ENCODE data around the gene DSP.
A peak's percentile ranks its signal among the peaks of the same experiment; 100 is the strongest.

Gene DSP, protein sequence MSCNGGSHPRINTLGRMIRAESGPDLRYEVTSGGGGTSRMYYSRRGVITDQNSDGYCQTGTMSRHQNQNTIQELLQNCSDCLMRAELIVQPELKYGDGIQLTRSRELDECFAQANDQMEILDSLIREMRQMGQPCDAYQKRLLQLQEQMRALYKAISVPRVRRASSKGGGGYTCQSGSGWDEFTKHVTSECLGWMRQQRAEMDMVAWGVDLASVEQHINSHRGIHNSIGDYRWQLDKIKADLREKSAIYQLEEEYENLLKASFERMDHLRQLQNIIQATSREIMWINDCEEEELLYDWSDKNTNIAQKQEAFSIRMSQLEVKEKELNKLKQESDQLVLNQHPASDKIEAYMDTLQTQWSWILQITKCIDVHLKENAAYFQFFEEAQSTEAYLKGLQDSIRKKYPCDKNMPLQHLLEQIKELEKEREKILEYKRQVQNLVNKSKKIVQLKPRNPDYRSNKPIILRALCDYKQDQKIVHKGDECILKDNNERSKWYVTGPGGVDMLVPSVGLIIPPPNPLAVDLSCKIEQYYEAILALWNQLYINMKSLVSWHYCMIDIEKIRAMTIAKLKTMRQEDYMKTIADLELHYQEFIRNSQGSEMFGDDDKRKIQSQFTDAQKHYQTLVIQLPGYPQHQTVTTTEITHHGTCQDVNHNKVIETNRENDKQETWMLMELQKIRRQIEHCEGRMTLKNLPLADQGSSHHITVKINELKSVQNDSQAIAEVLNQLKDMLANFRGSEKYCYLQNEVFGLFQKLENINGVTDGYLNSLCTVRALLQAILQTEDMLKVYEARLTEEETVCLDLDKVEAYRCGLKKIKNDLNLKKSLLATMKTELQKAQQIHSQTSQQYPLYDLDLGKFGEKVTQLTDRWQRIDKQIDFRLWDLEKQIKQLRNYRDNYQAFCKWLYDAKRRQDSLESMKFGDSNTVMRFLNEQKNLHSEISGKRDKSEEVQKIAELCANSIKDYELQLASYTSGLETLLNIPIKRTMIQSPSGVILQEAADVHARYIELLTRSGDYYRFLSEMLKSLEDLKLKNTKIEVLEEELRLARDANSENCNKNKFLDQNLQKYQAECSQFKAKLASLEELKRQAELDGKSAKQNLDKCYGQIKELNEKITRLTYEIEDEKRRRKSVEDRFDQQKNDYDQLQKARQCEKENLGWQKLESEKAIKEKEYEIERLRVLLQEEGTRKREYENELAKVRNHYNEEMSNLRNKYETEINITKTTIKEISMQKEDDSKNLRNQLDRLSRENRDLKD (N-terminal part only)

DNA sequence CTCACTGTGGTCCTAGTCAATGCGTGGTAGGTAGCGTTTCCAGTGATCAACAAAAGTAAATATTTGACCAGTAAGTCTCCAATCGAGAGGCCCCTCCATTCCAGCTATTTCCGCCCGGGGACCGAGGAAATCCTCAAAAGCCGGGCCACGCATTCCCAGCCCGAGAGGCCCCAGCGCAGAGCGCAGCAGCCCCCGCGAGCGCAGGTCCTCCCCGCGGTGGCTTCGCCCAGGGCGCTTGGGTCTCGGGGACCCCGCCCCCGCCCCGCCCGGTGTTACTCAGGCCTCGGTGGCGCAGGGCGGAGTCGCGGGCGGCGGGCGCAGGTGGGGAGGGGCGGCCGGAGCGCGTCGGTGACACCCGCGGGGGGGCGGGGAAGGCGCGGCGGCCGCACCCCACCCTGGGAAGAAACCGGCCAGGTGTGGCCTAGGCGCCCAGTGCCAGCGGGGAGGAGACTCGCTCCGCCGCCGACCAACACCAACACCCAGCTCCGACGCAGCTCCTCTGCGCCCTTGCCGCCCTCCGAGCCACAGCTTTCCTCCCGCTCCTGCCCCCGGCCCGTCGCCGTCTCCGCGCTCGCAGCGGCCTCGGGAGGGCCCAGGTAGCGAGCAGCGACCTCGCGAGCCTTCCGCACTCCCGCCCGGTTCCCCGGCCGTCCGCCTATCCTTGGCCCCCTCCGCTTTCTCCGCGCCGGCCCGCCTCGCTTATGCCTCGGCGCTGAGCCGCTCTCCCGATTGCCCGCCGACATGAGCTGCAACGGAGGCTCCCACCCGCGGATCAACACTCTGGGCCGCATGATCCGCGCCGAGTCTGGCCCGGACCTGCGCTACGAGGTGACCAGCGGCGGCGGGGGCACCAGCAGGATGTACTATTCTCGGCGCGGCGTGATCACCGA, at the start of gene DSP:
DSP (plus strand) TSS at position 497 of the 890 bp plus-strand sequence; CDS start at position 742, 245 bp downstream.
- peak in 1 of 2 experiments; percentile 46 for DNase-seq

DNA sequence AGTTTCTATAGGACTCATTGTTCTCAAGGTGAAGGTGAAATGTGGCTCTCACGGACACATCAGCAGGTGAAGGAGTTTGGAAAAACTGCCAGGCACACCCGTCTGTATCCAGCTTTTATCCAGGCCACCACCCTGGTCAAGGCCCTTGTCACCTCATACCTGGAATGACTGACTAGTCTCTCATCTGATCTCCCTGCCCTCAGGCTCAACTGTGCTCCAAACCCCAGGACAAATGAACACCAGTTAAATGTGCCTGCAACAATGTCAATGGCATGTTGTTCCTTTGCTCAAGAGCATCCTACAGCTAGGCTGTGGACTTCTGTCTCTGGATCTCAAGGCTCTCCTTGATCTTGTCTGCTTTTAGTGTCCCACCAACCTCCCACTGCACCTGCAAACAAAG, 47.6 kb upstream of the DSP start:
- DNase-seq = no peak

DNA sequence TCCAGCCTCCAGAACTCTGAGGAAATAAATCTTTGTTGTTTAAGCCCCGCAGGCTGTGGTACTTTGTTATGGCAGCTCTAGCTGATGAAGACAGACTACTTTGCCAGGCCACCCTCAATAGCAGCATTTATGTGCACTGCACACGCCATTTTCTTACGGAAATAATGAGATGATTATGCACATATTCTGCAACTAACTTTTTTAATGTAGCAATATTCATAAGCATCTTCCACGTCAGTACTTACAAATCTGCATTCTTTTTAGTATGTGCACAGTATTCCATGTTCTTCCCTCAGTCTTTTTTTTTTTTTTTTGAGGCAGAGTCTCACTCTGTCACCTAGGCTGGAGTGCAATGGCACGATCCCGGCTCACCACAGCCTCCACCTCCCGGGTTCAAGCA, 46.8 kb upstream of the DSP start:
- no peak for DNase-seq

DNA sequence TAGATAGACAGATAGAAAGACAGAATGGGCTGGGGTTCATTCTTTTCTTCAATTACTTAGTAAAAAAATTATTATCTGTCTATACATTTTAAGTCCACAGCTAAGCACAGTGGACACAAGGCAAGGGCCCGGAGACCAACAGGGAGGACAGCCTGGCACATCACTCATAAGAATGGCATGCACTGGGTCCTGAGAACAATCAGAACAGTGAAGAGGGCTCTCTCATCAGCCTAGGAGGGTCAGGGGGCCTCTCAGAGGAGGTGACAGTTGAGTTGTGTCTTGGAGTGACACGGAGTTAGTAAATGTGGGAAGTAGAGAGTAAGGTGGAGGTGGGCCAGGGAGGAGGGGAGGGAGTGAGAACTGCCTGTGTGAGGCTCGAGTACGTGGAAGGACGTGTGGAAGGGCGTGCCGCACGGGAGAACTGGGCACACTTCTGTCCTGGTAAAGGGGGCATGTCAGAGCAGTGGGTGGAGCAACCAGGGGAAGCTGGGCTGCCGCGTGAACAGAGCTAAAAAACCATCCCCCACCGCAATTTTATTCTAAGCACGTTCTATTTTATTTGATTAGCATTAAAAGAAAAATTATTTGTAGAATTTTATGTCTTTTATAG, 45.1 kb upstream of the DSP start:
- DNase-seq = no peak

DNA sequence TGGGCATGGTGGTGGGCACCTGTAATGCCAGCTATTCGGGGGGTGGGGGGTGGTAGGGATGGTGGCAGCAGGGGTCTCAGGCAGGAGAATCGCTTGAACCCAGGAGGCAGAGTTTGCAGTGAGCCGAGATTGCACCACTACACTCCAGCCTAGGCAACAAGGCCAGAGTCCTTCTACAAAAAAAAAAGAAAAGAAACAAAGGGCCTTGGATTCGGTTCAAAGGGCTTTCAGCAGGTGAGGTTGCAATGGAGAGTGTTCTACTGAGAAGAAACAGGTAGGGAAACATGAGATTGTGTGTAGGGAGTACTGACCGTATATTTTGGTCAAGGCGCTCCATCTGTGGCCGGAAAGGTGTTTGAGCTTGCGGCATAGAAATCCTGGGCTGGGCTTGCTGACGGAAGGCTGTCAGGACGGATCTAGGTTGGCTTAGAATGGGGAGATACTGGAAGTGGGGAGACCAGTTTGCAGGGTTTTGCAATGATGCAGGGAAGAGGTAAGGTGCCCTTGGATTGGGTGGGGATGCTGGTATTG, 40.7 kb upstream of the DSP start:
- DNase-seq = no peak

DNA sequence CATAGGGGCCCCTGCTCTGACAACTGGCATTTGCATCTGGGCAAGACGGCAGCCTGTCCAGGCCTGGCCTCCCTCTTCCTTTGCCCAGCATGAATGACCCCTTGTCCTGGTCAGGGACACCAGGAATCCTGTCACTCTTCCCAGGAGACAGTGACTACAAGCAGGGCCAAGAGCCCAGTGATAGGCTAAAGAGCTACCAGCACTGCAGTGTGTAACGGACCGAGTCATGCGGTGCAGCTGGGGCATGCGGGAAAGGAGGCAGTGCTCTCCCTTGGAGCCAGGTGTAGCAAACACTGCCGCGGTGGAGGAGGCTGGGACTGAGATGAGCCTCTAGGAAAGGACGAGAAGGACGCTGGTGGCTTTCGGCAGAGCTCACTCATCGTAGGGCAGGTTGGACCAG, 38.7 kb upstream of the DSP start:
- no peak for DNase-seq

DNA sequence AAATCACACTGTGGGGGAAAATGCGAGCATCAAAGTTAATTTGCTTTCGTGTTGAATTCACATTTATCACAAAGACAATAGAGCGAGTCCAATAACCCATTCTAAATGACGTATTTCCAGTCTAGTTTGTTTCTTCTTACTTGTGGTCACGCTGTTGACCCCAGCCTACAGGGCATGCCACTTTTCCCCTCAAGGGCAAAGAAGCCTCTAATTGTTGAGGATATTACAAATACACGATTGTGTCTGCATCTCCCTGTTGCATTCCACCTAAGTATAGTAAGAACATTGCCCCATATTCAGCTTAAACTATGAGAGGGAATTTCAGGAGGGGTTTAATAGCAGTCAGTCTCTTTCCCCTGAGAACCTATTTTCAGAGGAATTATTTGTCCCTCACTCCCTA, 37.4 kb upstream of the DSP start:
- DNase-seq = no peak

DNA sequence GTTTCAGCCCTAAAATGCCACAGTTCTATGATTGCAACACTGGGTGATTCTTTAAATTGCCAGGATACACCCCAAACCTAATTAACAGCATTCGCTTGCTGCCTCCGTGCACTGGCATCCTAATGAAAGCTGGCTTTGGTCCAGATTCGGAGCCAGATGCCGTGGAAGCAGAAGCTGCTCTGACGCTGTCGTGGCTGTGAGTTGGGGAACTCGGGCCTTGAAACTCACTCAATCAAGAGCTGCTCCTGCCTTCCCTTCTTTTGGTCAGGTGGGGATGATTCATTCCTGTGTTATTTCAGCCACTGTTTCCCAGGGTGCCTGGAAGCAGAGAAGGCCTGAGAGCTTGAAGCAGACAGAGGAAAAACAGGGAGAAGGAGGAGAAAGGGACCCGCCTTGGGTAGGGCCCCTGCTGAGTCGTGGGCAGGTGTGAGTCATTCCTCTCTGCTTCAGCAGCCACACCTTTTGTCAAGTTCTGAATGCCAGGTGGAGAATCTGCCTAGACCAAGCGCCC, 36.2 kb upstream of the DSP start:
- peak; percentile 9 to 50 for DNase-seq

DNA sequence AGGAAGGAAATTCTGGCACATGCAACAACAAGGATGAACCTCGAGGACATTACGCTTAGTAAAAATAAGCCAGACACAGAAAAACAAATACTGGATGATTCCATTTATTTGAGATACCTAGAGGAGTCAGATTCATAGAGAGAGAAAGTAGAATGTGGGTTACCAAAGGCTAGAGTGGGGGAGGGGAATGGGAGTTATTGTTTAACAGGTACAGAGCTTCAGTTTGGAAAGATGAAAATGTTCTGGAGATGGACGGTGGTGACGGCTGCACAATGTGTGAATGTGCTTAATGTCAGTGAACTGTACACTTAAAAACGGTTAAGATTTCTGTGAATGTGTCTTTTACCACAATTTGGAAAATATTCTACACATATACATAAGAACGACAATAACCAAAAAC, 33.9 kb upstream of the DSP start:
- no peak for DNase-seq

DNA sequence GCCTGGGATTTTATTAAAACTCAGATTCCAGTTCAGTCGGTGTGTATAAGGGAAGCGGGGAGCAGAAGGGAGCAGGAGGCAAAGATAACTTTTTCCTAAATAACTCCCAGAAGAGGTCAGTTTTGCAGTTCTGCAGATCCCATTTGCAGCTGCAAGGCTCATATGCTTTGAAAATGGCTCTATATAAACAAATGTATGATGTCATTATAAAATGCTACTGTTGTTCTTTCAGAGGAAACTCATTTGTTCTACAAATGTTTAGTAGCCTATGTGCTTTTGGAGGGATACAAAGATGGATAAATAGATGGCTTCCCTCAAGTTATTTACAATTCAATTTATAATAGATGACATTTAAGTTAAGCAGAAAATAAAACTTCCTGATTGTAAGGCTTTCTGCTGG, 29.2 kb upstream of the DSP start:
- no peak for DNase-seq

DNA sequence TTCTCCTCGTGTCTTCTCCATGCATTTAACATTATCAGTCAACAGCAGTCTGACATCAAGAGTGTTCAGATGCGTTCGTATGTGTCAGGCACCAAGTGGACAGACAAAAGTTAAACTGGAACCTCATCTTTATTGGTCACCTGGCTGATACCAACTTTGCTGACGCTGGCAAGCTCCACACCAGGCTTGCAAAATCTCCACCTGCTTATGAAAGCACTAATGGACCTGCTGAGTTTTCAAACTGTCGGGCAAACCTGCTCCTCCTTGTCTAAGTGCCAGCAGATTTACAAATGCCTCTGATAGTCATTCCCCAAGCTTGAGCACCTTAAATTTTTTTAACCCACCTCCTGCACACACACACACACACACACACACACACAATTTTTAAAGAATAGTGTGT, 27.9 kb upstream of the DSP start:
- no peak for DNase-seq

DNA sequence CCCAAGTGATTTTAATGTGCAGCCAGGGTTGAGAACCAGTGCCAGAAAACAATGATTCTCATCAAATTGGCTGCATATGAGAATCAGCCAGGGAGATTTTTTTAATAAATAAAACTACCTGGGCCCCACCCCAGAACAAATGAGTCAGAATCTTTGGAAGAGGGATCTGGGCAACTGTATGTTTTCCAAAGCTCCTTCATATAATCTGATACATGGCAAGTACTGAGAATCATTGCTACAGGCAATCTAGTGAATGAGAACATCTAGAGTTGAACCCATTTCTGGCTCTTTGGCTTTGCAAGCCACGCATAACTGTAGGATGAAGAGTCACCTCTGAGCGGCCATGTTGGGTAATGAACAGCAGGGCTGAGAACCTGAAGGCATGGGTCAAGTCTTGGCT, 26.1 kb upstream of the DSP start:
- no peak for DNase-seq

DNA sequence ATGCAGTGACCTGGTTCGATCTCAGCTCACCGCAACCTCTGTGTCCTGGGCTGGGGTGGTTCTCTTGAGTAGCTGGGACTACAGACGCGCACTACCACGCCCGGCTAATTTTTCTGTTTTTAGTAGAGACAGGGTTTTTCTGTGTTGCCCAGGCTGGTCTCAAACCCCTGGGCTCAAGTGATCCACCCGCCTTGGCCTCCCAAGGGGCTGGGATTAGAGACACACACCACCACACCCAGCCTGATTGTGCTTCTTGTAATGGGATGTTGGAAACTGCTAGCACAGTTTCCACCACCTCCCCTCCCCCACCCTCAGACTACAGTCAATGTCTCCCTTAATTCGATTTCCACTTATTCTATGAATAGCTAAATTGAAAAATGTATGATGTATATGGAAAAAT, 22.6 kb upstream of the DSP start:
- no peak for DNase-seq

DNA sequence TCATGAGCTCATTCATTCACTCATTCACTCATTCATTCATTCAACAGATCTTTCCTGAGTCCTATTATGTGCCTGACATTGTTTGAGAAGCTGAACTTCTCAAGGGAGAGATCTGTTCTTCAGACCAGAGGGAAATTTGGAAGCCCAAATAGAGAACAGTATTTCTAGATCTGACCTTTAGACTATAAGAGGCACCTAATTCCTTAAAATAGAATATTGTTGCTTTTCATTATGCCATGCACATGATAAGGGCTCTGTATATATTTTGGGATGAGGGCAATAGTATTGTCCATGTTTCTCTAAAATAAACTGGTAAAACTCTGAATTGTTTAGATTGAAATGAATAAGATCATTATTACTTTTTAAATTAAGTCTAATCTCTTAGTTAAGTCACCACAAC, 18.6 kb upstream of the DSP start:
- DNase-seq = no peak

DNA sequence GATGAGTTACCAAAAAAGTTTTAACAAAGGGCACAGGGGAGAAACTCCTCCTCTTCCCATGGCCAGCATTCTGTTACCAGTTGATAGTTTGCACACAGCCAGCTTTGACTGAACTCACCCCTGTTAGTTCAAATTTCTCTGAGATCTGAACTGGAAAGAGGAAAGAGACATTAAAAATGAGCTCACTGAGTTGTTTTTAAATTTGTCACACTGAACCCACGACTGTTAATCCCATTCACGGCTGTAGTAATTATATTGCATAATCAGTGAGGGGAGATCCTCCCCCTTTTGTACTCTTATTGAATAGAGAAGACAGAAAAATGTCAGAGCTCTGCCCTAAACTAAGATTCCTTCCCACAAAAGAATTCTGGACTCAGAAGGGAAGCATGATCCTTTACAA, 17.5 kb upstream of the DSP start:
- DNase-seq = no peak

DNA sequence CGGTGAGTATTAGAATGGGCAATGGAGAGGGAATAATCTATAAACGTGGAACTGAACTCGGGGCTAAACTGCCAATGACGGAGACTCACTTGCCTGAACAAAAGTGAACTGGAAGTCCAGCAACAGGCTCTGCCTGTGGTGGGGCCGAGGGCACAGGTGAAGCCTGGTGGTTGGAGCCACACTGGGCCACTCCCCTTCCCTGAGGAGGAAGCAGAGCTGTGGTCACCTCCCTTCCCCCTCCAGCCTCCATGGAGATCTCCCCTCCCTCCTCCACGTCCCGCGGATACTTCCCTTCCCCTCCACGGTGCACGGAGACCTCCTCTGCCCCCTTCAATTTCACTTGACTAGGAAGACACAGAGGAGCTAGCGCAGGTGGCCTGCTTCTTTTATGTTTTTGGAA, 14.7 kb upstream of the DSP start:
- no peak for DNase-seq

DNA sequence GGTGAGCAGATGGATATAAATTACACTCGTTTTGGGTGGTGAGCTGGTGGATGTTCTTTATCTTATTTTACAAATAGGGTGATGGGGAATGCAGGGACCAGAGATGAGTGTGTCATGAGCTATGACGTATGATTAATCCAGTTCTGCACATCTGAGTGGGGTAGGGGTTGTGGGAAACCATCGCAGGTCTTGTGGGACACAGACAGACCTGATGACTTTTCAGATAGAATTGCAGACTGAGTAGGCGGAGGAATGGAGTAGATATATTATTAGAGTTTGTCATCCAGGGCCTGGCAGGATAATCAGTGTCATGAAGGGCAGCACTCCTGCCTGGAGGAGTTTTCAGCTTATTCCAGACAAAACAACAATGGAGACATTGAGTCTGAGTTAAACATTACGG, 12.9 kb upstream of the DSP start:
- DNase-seq = no peak

DNA sequence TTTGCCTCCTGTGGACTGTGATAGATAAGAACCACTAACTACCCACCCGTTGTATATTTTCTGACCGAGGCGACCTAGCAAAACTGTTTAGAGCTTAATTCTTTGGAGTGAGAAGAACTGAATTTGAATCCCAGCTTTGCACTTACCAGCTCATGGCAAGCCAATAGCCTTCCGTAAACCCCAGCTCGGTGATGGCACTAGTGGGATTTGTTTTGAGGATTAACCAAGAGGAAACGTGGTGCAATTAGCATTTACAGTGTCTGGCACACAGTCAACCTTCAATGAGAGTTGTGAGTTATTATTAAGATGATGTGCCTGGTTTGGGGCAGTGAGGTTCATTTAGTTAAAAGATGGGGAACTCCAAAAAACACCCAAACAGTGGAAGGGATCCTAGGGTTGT, 12.3 kb upstream of the DSP start:
- DNase-seq = no peak

DNA sequence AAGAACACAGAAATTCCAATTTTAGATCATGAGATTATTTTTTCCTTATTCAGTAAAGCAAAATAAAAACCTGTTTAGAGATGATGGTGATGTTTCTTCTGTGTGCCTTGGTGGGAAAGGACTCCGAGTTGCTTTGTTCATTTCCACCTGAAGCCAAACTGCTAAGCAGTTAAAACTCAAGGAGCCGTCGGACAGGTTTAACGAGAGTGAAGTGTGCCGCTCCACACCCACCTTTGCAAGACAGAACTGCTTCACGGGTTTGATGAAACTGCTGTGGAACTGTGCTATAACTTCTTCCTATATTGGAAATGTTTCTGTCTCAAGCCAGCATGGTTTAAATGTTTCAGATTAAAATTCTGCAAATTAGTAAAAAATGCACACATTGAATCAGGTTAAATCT, 9.2 kb upstream of the DSP start:
- no peak for DNase-seq

DNA sequence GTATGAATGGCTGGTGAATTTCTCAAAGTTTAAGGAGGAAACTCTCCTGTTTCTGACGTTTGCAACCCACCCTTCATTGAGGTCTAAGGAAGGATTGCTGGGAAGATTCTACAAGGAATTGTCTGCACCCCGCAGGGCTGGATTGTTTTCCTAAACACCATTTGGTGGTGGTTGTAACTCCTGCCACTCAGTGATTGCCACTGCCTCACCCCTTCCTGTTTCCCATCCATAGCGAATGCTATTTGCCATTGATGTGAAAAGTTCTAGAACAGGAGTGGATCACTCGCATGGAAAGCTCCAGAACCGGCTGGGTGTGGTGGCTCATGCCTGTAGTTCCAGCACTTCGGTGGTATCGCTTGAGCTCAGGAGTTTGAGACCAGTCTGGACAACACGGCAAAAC, 8.7 kb upstream of the DSP start:
- no peak for DNase-seq

DNA sequence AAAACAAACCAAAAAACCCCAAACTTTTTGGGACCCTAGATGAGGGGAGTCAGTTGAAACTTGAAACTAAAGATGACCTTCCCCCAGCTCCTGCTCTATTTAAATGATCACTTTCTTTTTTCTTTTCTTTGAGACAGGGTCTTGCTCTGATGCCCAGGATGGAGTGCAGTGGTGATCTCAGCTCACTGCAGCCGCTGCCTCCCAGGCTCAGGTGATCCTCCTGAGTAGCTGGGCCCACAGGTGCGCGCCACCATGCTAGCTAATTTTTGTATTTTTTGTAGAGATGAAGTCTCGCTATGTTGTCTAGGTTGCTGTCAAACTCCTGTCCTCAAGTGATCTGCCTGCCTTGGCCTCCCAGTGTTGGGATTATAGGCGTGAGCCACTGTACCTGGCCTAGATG, 7.3 kb upstream of the DSP start:
- no peak for DNase-seq

Data from NCI-H524 (cell line).